H1 (cell line): Measurements from ENCODE around the gene DIO3. TPM values are rescaled to one million over a fixed set of nuclear protein-coding genes. Genes with fewer than 3 reads are reported as not detected.

Experiments
- CREB1 ChIP-seq: IDR thresholded peaks from 2 replicates; pipeline ENCODE4 v1.6.1; 2012; ENCODE audit warnings: inconsistent platforms
- EZH2 ChIP-seq: fragments of 200-600 bp; sonication (generic); IDR thresholded peaks from 2 replicates; pipeline ENCODE4 v1.7.1; 2012; ENCODE audit warnings: low read depth, mild to moderate bottlenecking, moderate library complexity, low read length, inconsistent platforms; ENCODE audit not compliant: severe bottlenecking
- GABPA ChIP-seq: IDR thresholded peaks from 2 replicates; pipeline ENCODE4 v1.6.1; 2011; ENCODE audit warnings: mild to moderate bottlenecking, low read length, moderate library complexity, borderline replicate concordance; ENCODE audit not compliant: insufficient read depth
- KDM1A ChIP-seq: fragments of 200-600, 300-600 bp; sonication (generic); IDR thresholded peaks from 2 replicates; pipeline ENCODE4 v1.7.1; 2016; ENCODE audit warnings: mild to moderate bottlenecking, low read length, borderline replicate concordance
- RBBP5 ChIP-seq: IDR thresholded peaks from 2 replicates; pipeline ENCODE4 v1.7.1; 2012; ENCODE audit warnings: low read depth, mild to moderate bottlenecking, inconsistent platforms, low read length, moderate library complexity, borderline replicate concordance
- TEAD4 ChIP-seq: IDR thresholded peaks from 2 replicates; pipeline ENCODE4 v1.6.1; 2012; ENCODE audit warnings: low read depth, low read length, inconsistent platforms, mixed read lengths
- polyA plus RNA-seq, 7 experiments: library from polyadenylated mRNA; depleted of rRNA in 3 of 7; stranded (reverse) in 5 of 7; unstranded in 2 of 7; fragments of >200 nt in 5 of 7; fragments of 200-250 nt in 2 of 7; gene quantifications; 1 replicate in 5 of 7; 2 replicates in 1 of 7; 4 replicates in 1 of 7; pipeline versions ENCODE4 v1.2.1 to v1.2.3, GENCODE V29; 2011 to 2013; ENCODE audit warnings: missing spikeins in 2 of 7, mixed read lengths in 2 of 7
- total RNA-seq: library from RNA; stranded (reverse); fragmentation: NEBNext Ultra II Directional; extraction: Animal tissue kit (Norgen Biotek cat#: 25700); gene quantifications from 2 replicates; pipeline ENCODE4 v1.2.1, GENCODE V29; 2021
- TF ChIP-seq, protein P1 (sequence below): IDR thresholded peaks from 2 replicates; pipeline ENCODE4 v1.6.1; 2012; ENCODE audit warnings: inconsistent platforms

DIO3 gene
- total and polyA plus RNA-seq, 2 of the 8 experiments (the other 6 are each of a cell fraction or from before 2014, with no cell fraction given), result 0.17 to 0.19 TPM

DNA sequence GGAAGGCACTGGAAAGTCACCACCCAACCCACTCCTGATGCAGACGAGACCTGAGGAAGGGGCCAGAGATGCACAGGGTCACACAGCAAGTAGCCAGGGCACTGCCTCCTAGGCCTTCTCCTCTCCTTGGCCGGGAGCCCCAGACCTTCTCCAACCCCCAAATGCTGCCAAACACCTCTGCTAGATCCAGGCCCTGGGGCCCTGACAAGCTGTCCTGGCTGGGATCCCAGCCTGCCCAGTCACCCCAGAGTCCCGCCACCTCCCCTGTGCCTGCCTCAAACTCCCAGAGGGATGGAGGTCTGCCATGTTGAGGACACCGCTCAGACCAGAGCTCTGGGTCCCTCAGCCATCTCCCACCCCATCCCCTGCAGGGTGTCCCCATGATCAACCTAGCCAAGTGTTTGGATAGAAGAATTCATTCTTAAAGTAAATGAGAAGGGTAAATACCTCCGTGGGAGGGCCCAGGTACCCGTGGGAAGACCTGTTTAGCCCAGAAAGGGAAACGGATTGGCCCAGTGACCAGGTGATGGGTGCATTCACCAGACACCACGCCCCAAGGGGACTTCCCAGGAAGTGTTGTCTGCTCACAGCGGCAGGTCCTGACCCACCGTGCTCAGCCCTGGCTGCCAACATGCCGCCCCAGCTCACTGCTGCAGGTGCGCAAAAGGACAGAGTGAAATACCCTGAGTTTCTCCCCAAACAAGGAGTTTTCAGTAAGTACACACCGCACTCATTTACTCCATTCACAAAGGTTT, 4.6 kb upstream of the DIO3 start (continued):
- TF ChIP-seq, protein P1, sequence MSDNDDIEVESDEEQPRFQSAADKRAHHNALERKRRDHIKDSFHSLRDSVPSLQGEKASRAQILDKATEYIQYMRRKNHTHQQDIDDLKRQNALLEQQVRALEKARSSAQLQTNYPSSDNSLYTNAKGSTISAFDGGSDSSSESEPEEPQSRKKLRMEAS, result no peak
- no peak for TF ChIP-seq KDM1A
- TF ChIP-seq TEAD4, result no peak
- TF ChIP-seq GABPA, result no peak
- TF ChIP-seq EZH2, result no peak
- TF ChIP-seq RBBP5, result no peak
- TF ChIP-seq CREB1, result no peak
